Measurements from ENCODE around the gene JMJD1C. TPM values are rescaled to one million over a fixed set of nuclear protein-coding genes. Genes with fewer than 3 reads are reported as not detected.

Gene JMJD1C
- total and polyA plus RNA-seq, 10 of the 15 experiments (the other 5 are each of a cell fraction or from before 2014, with no cell fraction given), result 31.2 to 83.3 (median 49.5) TPM

- TF ChIP-seq ZBTB40 (IDR thresholded peaks at IDR 0.05; ENCODE audit: borderline replicate concordance) (no peak), RAD51 (IDR thresholded peaks at IDR 0.05) (no peak), NR2F1 (conservative IDR thresholded peaks at IDR 0.05) (no peak), POLR2AphosphoS5 (IDR thresholded peaks at IDR 0.05; ENCODE audit: low read length) (no peak), ZNF384 (IDR thresholded peaks at IDR 0.05; ENCODE audit: borderline replicate concordance, low read depth, low read length) (no peak), SREBF1 (IDR thresholded peaks at IDR 0.05; ENCODE audit: low read length) (no peak), FOXM1 (IDR thresholded peaks at IDR 0.05; ENCODE audit: low read depth, low read length) (no peak)
These were observed 227.3 kb downstream of the JMJD1C start (continued) for GRCh38 chr10:63238501-63238900.

GRCh38 chr10:63237396-63237795 lies 228.4 kb downstream of the JMJD1C start:
- ChIA-PET CTCF (interaction anchor here (0.6 to 3.1 kb wide), 3 partner anchors 20 to 57 kb away, joined by 3 to 20 read pairs (median 5); no protein-coding TSS in a partner anchor), SMC1A (ENCODE audit: uncharacterized antibody, unreplicated experiment) (interaction anchor here (2.0 kb wide), 1 partner anchor 19 kb away, joined by 21 read pairs; no protein-coding TSS in a partner anchor), RAD21 (ENCODE audit: unreplicated experiment) (interaction anchor here (0.6 to 2.7 kb wide), 2 partner anchors 21 to 432 kb away, joined by 3 to 5 read pairs; no protein-coding TSS in a partner anchor), POLR2A (interaction anchor here (0.6 to 2.7 kb wide), 5 partner anchors 12 to 395 kb away, joined by 3 to 12 read pairs (median 10); no protein-coding TSS in a partner anchor)
- H3K9me3 ChIP-seq (replicated peaks; ENCODE audit: control insufficient read depth, insufficient read depth, low read length), result no peaks in the 10 kb centered on the region; the same call in 2 of the 3 replicates
- in situ Hi-C loops (cut with MboI), result no loop called here
- ATAC-seq (no peak), FAIRE-seq (no peak), DNase-seq (ENCODE audit: low read depth, low spot score) (no peak)
- intact Hi-C loops (cut with micrococcal nuclease; ENCODE audit: unreplicated experiment), result no loop called here
- H4K20me1 ChIP-seq (ENCODE audit: control insufficient read depth, insufficient read depth), result no peaks in the 10 kb centered on the region
- no peaks in the 10 kb centered on the region for H3K27me3 ChIP-seq (replicated peaks in 1 of 2; ENCODE audit: control insufficient read depth in 2 of 2, insufficient read depth in 2 of 2, low read length in 1 of 2)
- no peak overlapping the region for H3K4me2 ChIP-seq (ENCODE audit: control insufficient read depth, insufficient read depth)
- no peak overlapping the region for H3K9ac ChIP-seq (ENCODE audit: control insufficient read depth, insufficient read depth, low read length)
- BruUV-seq (replicated peaks), result TSS peak; percentile 37
- peaks cover 0 to 2% of the 10 kb centered on the region in 2 experiments; a peak in 1 of 4 replicates for H3K36me3 ChIP-seq (ENCODE audit: control insufficient read depth in 2 of 2, insufficient read depth in 2 of 2, low read length in 1 of 2)
- no peak overlapping the region for H3K27ac ChIP-seq (ENCODE audit: control insufficient read depth, insufficient read depth)
- H3K4me3 ChIP-seq, result no peak overlapping the region
- WGBS (ENCODE audit: insufficient coverage, insufficient replicate concordance, low lambda C conversion rate, missing lambda C conversion rate), result 90% methylated on average over 3 of the region's 3 CpGs
- H2AFZ ChIP-seq (ENCODE audit: control insufficient read depth, low read depth, low read length), result no peak overlapping the region
- H3K4me1 ChIP-seq (ENCODE audit: control insufficient read depth, insufficient read depth, low read length), result peaks cover 15% of the 10 kb centered on the region
- peaks cover 89% of the 10 kb centered on the region for H3K79me2 ChIP-seq (ENCODE audit: control insufficient read depth, insufficient read depth, low read length)
- TF ChIP-seq ATF7 (IDR thresholded peaks at IDR 0.05; ENCODE audit: low read depth) (no peak), MLLT1 (IDR thresholded peaks at IDR 0.05) (no peak), CEBPZ (IDR thresholded peaks at IDR 0.05; ENCODE audit: low read depth, low read length) (no peak), CBFB (IDR thresholded peaks at IDR 0.05; ENCODE audit: low read depth) (no peak), KAT2A (conservative IDR thresholded peaks at IDR 0.05; ENCODE audit: control insufficient read depth, low read depth, low read length) (no peak), POU2F2 (IDR thresholded peaks at IDR 0.05; ENCODE audit: borderline replicate concordance, low read depth, low read length) (no peak), NRF1 (conservative IDR thresholded peaks at IDR 0.05; ENCODE audit: low read depth, low read length) (no peak), RUNX3 (IDR thresholded peaks at IDR 0.05; ENCODE audit: low read length) (no peak), RAD51 (IDR thresholded peaks at IDR 0.05) (no peak)

Data from GM12878 (cell line).